Midbrain (tissue), 1 donor: ENCODE results near the gene SCARB1.

ENCODE experiments used
- DNase-seq: peaks from one replicate; lab custom pipeline; 2025; lab: John Stamatoyannopoulos, UW

Gene SCARB1

DNA sequence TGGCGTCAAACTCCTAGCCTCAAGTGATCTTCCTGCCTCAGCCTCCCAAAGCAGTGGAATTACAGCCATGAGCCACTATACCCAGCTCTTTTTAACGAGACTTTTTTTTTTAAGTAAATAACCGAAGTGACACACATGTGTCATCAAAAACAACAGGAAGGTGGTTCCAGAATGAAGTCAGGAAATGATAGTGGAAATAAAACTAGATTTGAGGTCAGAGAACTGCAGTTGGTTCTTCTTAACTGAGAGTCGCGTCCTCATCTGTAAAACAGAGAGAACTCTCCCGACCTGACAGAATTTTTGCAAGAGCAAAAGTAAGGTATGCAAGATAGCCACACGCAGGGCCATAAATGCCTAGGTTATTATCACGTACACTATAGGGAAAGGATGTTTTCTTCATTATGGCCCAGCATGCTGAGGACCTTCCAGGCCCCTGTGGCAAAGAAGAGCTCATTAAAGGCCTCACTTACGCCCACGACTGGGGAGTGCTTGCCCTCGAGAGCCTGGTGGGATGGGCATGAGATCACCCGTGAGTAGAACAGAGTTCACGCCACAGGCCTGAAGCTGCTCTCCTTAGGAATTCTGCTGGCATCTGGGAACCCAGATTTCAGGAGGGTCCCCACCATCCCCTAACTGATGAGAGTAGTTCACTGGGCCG lies 67.2 kb downstream of the SCARB1 start:
- DNase-seq, result no peak

DNA sequence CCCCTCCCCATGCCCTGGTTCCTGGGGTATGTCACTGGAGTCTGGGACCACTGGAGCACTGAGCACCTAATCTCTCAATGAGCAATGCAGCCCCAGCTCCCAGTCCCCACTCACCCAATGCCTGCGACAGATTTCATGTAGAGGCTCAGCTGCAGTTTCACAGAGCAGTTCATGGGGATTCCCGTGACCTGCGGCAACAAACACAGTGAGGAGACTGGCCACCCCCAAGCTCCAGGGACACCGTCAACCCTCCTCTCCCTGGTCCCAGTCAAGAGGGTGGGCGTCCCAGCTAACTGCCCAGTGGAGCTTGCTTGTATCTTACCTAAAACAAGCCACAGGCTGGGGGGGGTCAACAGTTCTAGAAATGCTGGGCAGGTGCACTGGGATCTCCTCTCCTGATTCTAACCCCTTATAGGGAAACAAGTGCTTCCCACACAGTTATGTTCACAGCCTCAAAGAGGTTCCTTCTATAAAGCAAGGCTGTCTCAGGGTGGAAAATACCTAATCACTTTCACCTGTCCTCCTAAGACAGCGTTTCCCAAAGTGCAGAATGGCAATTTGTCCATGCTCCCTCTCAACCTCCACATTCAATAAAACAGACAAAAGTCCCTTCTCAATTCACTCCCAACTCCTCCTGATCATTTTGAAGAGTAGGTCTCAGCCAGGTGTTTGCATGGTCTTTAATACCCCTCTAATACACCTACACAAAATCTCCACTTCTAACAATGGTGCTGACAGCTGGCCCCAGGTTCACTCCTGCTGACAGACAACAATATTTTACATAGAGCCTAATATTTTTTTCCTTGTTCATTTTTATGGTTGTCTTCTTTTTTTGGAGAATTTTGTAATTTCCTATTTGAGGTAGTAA lies 68.3 kb downstream of the SCARB1 start:
- DNase-seq, result no peak

DNA sequence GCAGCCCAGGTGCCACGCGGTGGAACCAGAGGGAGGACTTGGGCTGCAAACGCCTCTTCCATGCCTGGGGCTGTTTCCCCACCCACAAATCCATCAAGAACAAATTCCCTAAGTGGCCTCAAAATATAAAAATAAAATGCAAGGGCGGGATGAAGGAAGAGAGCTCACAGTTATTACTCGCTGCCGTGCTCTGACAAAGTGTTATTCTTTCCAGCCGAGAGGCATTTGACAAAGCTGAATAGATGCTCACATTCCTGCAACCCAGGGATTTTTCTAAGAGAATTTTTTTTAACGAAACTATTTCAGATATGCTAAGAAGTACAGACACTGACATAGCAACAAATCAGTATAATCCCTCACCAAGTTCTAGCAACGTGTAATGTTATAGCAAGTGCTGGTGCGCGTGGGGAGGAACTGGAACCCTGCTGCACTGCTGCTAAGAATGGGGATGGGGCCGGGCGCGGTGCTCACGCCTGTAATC lies 70.7 kb downstream of the SCARB1 start:
- DNase-seq, result no peak

DNA sequence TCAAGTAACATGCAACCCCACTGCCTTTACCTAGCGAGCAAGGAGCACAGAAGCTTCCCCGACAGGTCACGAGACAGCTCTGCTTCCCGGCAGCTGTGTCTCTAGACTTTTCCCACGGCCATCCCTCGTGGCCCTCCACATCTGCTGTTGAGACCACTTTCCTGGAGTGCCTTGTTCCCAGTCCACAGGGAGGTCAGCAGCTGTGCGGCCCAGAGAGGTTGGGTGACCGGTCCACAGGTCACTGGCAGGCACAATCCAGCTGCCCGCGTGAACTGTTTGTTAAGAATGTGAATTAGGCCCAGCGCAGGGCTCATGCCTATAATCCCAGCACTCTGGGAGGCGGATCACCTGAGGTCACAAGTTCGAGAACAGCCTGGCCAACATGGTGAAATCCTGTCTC lies 71.5 kb downstream of the SCARB1 start:
- DNase-seq, result no peak

DNA sequence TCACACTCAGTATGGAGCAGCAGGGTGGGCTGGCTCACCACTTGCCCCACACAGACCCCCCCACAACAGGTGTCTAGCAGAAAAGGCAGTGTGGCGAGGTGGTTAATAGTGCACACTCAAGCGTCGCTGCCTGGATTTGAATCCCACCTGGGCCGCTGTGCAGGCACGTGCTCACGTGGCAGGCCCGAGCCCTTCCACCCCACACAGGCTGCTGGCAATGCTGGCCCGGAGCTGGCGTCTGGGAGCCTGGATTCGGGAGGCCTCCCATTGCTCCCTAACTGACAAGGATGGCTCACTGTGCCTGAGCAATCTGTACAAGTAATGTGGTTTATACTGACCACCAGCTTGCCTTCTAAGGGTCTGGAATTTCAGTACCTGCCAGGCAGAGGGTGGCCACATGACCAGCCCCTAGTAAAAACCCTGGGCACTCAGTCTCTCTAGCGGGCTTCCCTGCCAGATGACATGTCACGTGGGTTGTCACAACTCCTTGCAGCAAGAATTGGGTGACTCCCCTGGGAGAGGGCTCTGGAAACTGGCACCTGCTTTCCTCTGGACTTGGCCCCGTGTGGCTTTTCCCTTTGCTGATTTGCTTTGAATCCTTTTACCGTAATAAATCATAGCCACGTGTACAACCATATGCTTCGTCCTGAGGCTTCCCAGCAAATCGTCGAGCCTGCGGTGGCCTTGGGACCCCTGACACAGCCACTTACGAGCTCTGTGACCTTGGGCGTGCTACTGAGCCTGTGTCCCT lies 72.8 kb downstream of the SCARB1 start:
- DNase-seq, result no peak

DNA sequence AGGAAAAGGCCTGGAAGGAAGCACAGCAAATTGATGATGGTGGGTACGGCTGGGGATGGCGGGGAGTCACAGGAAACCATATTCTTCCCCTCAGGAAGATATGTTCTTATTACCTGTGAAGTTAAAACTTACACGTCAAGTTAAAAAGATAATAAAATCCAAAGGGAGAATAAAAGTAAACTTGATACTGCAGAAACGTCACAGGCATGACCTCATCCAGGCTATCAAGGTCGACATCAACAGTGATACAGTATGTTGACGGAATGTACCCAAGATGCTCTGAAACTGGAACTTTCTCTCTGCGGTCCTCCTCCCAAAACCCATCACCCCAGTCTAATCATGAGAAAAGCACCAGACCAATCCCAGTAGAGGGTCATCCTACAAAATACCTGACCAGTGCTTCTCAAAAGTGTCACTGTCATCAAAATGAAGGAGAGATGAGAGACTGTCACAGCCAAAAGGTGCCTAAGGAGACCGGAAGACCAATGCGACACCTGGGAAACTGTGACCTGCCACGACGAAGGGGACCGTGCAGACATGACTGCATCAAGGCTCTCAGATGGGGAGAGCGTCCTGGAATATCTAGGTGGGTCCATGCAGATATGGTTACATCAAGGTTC lies 74.6 kb downstream of the SCARB1 start:
- DNase-seq, result no peak

DNA sequence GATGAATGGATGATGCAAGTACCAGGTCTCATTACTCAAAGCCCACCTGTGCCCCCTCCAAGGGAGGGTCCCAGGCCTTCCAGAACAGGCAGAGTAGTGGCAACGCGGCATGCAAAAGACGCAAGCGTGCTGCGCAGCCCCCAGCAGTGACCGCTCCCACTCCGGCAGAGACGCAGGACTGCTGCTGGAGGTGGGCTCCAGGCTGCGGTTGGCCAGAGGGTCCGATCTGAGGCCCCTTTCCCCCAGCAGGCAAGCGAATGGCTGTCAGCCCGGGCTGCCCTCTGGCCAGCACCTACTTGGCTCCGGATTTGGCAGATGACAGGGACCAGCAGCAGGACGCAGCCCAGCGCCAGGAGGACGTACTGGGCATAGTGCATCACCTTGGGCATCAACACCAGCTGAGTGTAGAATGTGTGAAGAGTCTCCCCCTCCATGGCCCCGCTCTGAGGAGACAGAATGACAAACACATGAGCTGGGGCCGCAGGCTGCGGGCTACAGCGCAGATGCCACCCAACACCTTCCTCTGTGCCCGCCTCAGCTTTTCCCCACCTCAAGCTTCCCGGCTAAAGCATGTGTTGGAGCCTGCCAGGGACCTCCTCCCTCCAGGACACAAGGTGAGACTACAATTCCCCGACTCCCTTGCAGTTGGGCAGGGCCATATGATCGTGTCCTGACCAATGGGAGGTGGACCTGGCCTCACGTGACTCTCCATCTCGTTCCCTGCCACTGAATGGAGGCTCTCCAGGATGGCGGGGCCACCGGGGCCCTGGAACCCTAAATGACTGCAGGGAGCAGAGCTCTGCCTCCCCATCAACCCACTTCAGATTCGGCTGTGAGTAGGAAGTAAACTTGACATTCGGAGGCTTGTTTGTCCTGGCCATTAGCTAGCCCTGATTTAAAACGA lies 77.4 kb downstream of the SCARB1 start:
- peak; percentile 88 for DNase-seq

DNA sequence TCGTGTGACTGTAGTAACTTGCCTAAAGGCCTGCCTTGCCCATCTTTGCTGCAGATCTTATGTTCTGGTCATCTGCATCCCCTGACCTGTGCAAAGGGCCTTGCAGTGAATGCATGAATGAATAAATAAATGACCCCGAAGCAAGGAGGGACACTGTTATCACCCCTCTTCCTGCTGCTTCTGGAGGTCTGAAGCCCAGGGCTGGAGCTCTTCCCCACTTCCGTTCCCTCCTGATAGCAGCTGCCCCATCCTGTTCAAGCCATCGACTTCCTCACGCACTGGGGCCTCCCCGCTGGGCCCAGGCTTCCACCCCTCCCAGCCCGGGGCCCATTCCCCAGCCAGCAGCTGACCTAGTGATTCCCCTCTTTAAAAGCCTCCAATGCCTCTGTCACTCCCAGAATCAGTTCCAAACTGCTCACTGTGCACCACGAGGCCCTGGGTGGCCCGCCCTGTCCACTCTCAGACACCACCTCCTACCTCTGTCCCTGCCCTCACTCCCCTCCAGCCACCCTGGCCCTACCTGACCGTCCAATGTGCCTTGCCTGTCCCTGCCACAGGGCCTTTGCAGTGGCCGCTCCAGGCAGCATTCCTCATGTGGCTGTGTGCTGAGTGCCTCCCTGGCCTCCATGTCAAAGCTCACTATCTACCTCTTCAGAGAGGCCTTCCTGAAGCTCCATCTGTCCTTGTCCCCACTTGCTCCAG lies 78.6 kb downstream of the SCARB1 start:
- no peak for DNase-seq

DNA sequence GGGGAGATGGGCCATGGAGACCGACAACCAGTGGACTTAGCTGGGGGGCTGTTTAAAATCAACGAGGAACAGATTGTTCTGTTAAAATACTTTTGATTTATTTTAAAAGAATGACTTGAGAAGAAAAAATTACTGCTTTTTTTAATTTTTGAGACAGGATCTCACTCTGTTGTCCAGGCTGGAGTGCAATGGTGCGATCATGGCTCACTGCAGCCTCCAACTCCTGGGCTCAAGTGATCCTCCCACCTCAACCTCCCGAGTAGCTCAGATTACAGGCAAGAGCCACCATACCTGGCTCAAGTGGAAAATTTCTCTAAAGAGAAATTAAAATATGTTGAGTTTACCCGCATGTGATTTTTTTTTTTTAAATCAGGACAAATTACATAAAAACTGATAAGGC lies 80.6 kb downstream of the SCARB1 start:
- no peak for DNase-seq

DNA sequence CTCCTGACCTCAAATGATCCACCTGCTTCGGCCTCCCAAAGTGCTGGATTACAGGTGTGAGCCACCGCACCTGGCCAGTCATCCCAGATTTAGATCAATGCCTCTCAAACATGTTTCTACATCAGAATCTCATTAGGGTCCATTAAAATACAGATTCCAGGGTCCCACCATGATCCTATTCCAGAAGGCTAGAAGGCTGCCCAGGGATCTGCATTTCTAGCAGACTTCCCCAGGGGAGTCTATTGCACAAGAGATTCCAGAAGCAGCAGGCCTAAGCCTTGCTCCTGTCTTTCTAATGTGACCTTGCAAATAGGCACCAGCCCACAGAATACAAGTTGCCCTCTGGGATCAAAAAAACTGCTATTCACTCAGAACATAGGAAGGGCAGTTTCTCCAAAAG lies 81.5 kb downstream of the SCARB1 start:
- no peak for DNase-seq

DNA sequence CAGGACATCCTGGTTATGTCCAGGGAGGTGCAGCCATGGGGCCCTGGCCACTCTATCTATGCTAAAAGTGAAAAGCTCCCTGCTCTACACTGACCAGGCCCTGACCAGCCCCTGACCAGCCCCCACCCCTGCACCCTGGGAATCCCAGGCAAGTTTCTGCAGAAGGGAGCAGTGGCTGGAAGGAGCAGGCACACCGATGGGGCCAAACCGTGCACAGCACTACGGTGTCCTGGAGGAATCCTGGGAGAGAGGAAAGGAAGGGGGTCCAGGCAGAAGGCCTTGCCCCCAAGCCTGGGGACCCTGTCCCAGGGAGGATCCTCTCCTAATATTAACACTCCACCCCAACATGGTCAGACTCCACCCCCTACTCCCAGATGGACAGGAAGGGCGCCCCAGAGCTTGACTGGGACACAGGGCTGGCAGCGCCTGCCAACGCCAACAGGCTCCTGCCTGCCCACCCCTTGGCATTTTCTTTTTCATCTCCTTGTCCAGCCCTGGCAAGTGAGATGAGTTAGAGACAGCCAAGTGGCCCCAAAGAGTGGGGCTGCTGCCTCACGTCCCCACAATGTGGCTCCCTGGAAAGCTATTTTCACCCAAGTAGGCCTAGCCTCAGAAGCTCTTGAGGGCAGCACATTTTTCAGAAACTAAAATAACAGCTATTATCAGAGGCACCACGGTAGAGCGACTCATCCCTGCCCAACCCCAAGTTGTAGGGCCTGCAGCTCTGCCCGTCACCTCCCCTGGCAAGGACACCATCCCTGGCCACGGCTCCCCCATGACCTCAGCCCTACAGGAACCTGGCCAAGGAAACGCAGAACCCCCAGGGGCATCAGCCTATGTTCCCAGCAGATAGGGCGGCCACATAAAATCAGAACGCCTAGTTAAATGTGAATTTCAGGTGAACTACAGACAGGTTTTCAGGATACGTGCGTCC lies 82.6 kb downstream of the SCARB1 start:
- DNase-seq, result no peak

DNA sequence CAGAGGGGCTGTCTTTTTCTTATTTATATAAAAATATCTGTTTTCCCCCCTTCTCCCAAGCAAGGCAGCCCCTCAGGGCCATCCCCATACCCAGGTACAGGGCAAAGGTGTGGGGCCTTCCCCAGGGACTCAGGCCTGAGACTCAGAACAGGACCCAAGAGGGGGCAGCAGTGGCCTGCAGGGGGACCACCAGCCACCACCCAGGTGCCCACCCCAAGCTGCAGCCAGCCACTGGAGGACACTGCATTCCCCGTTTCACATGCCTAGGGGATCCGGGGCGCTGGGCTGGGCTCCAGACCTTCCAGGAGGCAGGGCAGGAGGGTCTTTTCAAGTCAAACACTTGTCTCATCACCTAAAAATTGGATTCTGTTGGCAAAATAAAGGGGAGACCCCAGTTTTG lies 83.3 kb downstream of the SCARB1 start:
- no peak for DNase-seq

DNA sequence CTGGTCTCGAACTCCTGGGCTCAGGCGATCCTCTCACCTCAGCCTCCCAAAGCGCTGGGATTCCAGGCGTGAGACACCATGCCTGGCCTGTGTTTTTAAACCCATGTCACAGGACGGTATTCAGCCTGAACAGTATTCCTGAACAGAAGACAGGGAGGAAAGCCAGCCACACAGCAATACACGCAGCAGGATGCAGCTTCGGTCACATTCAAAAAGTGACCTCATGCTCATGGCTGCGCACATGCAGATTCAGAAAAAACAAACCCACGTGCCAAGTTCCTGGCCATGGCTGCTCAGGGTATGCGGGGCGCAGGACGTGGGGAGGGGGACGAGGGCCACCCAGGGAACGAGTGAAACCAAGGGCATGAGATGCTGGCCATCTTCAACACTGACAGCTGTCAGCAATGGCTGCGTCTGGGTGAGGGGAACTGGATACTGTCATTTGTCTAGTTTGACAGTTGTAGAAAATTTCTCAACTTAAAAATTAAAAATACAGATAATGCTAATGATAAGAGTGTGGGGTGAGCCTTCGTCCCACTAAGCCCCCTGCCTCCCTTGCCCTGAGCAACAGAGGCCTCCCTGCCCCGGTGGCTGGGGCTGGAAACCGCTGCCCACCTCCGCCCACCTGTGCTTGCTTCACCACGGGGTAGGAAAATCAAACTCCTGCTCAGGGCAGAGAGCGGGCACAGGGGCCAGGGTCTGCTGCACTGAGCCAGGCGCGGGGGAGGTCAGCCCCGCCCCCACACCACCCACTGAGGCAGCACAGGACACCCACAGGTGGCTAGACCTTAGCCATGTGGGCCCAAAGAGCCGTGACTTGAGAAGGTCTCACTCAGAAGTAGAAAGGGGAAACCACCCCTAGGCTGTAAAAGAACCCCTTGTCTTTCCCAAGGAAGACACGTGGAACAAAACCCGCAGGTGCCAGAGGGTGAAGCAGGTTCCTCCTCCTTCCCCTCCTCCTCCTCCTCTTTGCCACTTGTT lies 84.2 kb downstream of the SCARB1 start:
- DNase-seq, result no peak

DNA sequence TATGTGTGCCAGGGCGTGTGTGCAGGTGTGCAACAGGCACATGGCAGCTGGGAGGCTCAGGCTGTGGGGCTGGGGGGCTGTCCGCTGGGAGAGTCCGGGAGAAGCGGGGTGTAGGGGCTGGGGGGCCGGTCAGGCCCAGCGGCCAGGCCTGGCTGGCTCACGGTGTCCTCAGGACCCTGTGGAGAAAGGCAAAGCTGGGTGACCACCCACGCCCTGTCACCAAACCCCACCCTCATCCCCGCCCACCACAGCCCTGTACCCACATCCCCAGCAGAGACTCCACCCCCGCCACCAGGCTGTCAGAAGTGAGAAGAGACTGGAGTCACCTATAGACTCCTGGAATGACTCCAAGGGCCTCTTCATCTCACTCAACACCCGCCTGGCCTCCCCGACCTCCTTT lies 85.3 kb downstream of the SCARB1 start:
- DNase-seq, result no peak

DNA sequence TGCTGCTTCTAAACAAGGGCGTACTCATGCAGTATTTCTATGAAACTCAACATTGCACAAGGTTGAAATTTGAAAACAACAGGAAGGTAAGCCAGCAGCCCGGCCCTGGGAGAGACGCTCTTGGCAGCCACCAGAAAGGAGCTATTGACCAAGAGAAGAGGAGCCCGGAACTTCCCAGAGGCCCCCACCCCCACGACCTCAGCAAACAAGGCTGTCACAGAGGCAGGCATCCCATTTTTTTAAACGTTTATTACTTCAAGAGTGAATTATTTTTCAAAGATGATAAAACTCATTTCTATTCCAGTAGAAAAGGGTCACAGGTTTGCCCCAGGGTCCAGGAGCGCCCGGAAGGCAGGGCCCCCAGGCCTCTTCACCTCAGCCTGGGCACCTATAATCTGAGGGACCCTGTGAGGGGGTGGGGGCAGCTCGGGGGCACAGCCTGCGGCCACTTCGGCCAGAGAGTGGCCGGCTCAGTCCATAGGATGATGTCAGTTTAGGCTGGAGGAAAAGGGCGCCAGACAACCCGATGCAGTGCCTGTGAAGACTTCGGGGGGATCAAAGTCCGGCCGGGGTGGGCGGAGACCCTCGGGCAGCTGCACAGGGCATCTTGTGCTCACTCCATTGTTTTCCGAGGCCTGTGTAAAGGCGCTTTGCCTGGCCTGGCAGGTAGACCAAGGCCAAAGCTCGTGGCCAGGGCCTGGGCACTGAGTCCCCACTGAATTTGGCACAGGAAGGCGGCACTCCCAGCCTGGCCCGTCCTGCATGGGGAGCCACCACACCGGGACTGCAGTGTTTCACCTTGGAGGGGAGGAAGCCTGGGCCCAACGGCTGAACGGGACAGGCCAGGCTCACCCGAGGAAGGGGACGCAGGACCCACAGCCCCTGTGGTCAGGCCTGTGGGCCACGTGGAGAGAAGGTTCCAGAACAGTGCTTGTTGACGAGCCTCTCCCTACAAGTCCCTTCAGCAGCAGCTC lies 86.0 kb downstream of the SCARB1 start:
- DNase-seq, result no peak

DNA sequence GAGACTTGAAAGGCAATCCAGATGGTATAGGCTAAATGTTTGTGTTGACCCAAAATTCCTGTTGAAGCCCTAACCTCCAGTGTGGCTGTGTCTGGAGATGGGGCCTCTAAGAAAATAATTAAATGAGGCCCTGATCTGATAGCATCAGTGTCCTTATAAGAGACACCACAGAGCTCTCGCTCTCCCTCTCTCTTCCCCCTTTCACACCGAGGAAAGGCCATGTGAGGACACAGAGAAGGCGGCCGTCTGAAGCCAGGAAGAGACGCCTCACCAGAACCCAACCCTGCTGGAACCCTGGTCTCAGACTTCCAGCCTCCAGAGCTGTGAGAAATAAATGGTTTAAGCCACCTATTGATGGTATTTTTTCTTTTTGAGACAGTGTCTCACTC lies 87.5 kb downstream of the SCARB1 start:
- DNase-seq, result no peak
